RWPE1 (cell line): ENCODE data around the gene ENTPD1.

ENCODE experiments used
- CTCF ChIA-PET: fragments of 350-600 bp; sonication (Branson Sonifier 250); formaldehyde crosslinking; extraction: SDS; loops from one replicate; lab custom pipeline; 2021; lab: Yijun Ruan, JAX
- POLR2A ChIA-PET: fragments of 400-600 bp; formaldehyde crosslinking; extraction: SDS; loops from one replicate; lab custom pipeline; 2020; ENCODE audit warnings: antibody characterized with exemption; ENCODE audit not compliant: low non-redundant PET; lab: Yijun Ruan, JAX
- DNase-seq: peaks from one replicate; pipeline ENCODE4 v3.0.0; 2012; ENCODE audit warnings: low spot score
- H3K27ac ChIP-seq: fragments of 450-650 bp; 2 replicates; pipeline ENCODE4 v1.5.1; 2017
- TF ChIP-seq, protein P1 (sequence below): fragments of 450-650 bp; conservative IDR thresholded peaks from 2 replicates; pipeline ENCODE4 v1.5.1; 2017; ENCODE audit warnings: low read depth, mild to moderate bottlenecking

ENTPD1 gene

DNA sequence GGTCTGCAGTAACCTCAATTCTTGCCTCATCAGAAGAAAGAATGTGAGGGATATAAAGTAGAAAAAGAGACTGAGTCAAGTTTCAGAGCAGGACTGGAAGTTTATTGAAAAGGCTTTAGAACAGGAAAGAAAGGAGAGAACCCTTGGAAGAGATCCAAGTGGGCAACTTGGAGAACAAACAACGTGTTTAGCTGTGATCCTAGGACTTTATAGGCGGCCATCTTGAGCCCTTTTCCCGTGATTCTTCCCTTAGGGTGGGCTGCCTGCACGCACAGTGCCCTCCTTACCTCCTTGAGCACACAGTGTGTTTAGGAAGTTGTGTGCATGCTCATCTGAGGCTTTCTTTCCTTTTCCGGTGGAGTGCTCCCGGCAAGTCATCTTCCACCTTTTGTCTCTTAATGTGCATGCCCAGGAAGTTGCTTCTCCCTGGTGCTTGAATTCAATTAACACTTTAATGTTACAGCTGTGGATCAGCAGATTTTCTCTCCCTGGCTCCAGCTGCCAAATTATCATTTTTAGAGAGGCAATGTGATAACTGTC lies 59.8 kb downstream of the ENTPD1 start:
- ChIA-PET POLR2A (no interaction called here), CTCF (no interaction called here)
- TF ChIP-seq, protein P1, sequence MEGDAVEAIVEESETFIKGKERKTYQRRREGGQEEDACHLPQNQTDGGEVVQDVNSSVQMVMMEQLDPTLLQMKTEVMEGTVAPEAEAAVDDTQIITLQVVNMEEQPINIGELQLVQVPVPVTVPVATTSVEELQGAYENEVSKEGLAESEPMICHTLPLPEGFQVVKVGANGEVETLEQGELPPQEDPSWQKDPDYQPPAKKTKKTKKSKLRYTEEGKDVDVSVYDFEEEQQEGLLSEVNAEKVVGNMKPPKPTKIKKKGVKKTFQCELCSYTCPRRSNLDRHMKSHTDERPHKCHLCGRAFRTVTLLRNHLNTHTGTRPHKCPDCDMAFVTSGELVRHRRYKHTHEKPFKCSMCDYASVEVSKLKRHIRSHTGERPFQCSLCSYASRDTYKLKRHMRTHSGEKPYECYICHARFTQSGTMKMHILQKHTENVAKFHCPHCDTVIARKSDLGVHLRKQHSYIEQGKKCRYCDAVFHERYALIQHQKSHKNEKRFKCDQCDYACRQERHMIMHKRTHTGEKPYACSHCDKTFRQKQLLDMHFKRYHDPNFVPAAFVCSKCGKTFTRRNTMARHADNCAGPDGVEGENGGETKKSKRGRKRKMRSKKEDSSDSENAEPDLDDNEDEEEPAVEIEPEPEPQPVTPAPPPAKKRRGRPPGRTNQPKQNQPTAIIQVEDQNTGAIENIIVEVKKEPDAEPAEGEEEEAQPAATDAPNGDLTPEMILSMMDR = no peak

DNA sequence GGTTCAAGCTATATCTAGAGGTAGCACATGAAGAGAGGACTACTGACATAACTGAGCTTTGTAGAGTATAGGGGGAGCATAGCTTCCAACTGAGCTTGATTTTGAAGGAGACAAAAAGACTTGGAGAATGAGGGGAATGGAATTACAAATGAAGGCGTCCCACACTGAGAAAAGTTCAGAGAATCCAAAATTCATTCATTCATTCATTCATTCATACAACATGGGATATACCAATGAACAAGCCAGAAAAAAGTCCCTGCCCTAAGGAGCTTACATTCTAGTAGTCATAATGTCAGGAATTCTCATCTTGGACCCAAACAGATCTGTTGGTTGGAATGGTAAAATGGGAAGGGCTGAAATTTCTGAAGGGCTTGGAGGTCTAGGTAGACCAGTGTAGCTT lies 62.0 kb downstream of the ENTPD1 start:
- DNase-seq = no peak
- H3K27ac ChIP-seq = no peak overlapping the region
- POLR2A ChIA-PET = no interaction called here
- CTCF ChIA-PET = interaction anchor here (0.6 to 0.9 kb wide), 6 partner anchors 35 to 1314 kb away, joined by 3 to 6 read pairs (median 3); partner anchors contain the start of gene ENTPD1
- TF ChIP-seq, protein P1 = no peak

More for the DNA sequence above, 59.8 kb downstream of the ENTPD1 start:
- H3K27ac ChIP-seq = no peak overlapping the region
- no peak for DNase-seq

DNA sequence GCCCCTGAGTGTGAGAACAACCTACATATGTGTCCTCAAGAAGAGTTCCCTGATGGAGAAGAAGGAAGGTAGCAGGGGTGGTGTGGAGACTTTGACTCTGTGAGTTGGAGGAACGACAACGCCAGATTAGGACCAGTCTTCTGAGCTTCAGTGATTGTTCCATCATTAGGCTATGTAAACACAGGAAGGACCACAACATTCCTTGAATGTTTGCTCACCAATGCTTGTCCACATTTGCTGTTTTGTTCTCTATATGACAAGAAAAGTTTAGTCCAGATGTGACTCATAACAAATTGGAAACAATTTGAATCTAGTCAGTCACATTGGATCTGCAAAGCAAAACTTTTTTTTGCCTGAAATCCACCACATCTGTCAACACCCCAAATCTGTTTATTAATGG lies 62.7 kb downstream of the ENTPD1 start:
- TF ChIP-seq, protein P1 = no peak
- peak; percentile 37 for DNase-seq
- H3K27ac ChIP-seq = no peak overlapping the region
- CTCF ChIA-PET = interaction anchor here (0.6 to 0.9 kb wide), 3 partner anchors 46 to 1149 kb away, joined by 3 to 6 read pairs (median 3); no protein-coding TSS in a partner anchor
- POLR2A ChIA-PET = no interaction called here

DNA sequence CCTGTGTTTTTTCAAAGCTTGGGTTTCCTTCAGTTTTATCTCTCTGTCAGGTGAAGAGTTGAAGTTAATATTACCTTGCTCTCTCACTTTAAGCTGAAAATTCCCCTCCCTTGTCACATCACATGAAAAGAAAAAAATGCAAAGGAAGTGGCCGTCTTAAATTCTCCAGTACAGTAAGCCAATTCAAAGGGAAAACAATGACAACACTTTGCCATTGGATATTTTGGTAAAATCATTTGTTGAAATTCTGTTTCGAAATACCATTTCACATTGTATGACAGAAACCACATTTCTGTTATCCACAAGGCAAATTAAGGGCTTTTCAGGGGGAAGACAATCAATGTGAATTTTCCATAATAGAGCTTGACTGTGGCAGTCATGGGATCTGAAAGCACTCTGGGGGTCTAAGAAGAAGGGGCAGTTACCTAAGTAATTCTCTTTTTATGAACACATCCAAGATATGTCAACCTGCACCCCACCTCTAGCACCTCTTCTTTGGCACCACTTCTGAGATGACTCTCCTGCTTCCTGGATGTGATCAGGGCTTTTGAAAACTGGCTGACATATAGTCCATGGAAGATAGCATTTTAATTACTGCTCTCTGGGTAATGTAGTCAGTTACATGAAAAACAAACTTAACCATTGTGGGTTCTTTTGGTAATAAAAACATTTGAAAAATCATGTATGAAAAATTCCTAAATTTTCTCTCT lies 63.8 kb downstream of the ENTPD1 start:
- no peak overlapping the region for H3K27ac ChIP-seq
- TF ChIP-seq, protein P1 = no peak
- POLR2A ChIA-PET = no interaction called here
- CTCF ChIA-PET = no interaction called here
- DNase-seq = no peak

DNA sequence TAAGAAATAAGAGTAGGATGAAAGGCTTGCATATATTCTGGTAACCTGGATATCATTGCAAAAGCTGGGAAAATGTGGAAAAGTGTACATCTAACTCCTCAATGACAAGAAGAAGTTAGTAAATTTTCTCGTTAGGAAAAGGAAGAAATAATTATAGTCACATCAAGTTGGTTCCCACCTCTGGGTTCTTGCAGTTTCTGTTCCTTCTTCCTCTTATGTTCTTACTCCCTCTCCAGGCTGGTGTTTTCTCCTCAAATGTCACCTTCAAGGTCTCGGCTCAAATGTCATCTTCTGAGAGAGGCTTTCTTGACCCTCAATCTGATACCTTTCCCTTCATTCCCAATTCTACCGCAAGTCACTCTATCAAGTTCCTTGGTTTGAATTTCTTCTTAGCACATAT lies 64.4 kb downstream of the ENTPD1 start:
- no peak for DNase-seq
- POLR2A ChIA-PET = no interaction called here
- TF ChIP-seq, protein P1 = no peak
- no peak overlapping the region for H3K27ac ChIP-seq
- CTCF ChIA-PET = no interaction called here

DNA sequence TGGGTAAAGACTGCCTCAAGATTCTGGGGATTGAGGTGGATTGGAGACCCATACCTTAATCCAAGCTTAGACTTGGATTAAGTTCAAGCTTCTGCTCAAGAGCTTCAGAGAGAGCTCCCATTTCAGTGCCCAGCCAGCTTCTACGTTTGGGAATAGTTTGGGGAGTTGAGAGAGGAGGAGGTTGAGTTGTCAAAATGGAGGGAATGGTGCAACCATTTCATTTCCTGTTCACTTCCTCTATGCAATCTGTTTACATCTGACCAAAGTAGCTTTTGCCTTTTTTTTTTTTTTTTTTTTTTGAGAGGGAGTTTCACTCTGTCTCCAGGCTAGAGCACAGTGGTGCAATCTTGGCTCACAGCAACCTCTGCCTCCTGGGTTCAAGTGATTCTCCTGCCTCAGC lies 65.8 kb downstream of the ENTPD1 start:
- POLR2A ChIA-PET = no interaction called here
- H3K27ac ChIP-seq = no peak overlapping the region
- TF ChIP-seq, protein P1 = no peak
- CTCF ChIA-PET = interaction anchor here (0.6 to 1.3 kb wide), 2 partner anchors 20 to 325 kb away, joined by 3 to 6 read pairs; no protein-coding TSS in a partner anchor
- DNase-seq = no peak
